SJCRH30 (cell line): ENCODE results near the gene BTBD17. TPM values are rescaled to one million over a fixed set of nuclear protein-coding genes. Genes with fewer than 3 reads are reported as not detected.

Source experiments
- DNase-seq, 2 experiments: peaks; one replicate each; pipeline ENCODE4 v3.0.0-alpha.2; 2015 to 2020
- H3K27ac ChIP-seq: fragments of 250-450 bp; sonication (Bioruptor Pico); 2 replicates; pipeline ENCODE4 v1.5.1; 2020; ENCODE audit warnings: mild to moderate bottlenecking, moderate library complexity
- H3K27me3 ChIP-seq: fragments of 250-450 bp; sonication (Bioruptor Pico); 2 replicates; pipeline ENCODE4 v1.5.1; 2020; ENCODE audit warnings: mild to moderate bottlenecking, moderate library complexity
- H3K36me3 ChIP-seq: fragments of 250-450 bp; sonication (Bioruptor Pico); 2 replicates; pipeline ENCODE4 v1.5.1; 2020; ENCODE audit warnings: mild to moderate bottlenecking, moderate library complexity
- H3K4me1 ChIP-seq: fragments of 250-450 bp; sonication (Bioruptor Pico); 2 replicates; pipeline ENCODE4 v1.5.1; 2020; ENCODE audit warnings: mild to moderate bottlenecking, moderate library complexity
- H3K4me3 ChIP-seq: fragments of 250-450 bp; sonication (Bioruptor Pico); 2 replicates; pipeline ENCODE4 v1.5.1; 2020; ENCODE audit warnings: mild to moderate bottlenecking, moderate library complexity
- H3K9me3 ChIP-seq: fragments of 250-450 bp; sonication (Bioruptor Pico); replicated peaks from 2 replicates; pipeline ENCODE4 v1.5.1; 2020; ENCODE audit warnings: mild to moderate bottlenecking, moderate library complexity
- total RNA-seq: library from RNA; depleted of rRNA; stranded (reverse); fragments of >200 nt; shearing (Covaris generic); gene quantifications from 2 replicates; pipeline ENCODE4 v1.2.3, GENCODE V29; 2014; rRNA removed

BTBD17 gene
- total RNA-seq, 1 experiment from 2014 or later = not detected

GRCh38 chr17:74325743-74326379, 35.8 kb downstream of the BTBD17 start, which contains the start of gene KIF19:
Gene KIF19 (plus strand): TSS chr17:74326226. CDS start chr17:74326350, 124 bp downstream.
- no peak for DNase-seq
- no peak within 1 kb of the TSS for H3K27ac ChIP-seq
- H3K4me1 ChIP-seq = no peaks in the 10 kb centered on the region
- H3K4me3 ChIP-seq = no peak within 1 kb of the TSS
- H3K36me3 ChIP-seq = no peaks in the 10 kb centered on the region
- no peaks in the 10 kb centered on the region; the same call in 1 of the 2 replicates for H3K27me3 ChIP-seq
- H3K9me3 ChIP-seq = no peaks in the 10 kb centered on the region

- Histone ChIP-seq H3K9me3 (no peaks in the 10 kb centered on the region), H3K27ac (no peak overlapping the region), H3K27me3 (peaks cover 3% of the 10 kb centered on the region; the same call in 1 of the 2 replicates), H3K4me3 (no peak overlapping the region), H3K4me1 (no peaks in the 10 kb centered on the region), H3K36me3 (no peaks in the 10 kb centered on the region)
- no peak for DNase-seq
These were observed 36.3 kb downstream of the BTBD17 start for GRCh38 chr17:74325376-74325742.

GRCh38 chr17:74324521-74324920, 37.1 kb downstream of the BTBD17 start:
- Histone ChIP-seq H3K4me3 (no peak overlapping the region), H3K27ac (no peak overlapping the region), H3K27me3 (peaks cover 11% of the 10 kb centered on the region), H3K4me1 (no peaks in the 10 kb centered on the region), H3K9me3 (no peaks in the 10 kb centered on the region), H3K36me3 (no peaks in the 10 kb centered on the region)
- no peak for DNase-seq

GRCh38 chr17:74318391-74318790, 43.3 kb downstream of the BTBD17 start:
- H3K4me3 ChIP-seq = no peak overlapping the region
- H3K4me1 ChIP-seq = no peaks in the 10 kb centered on the region
- H3K27ac ChIP-seq = no peak overlapping the region
- no peaks in the 10 kb centered on the region for H3K9me3 ChIP-seq
- no peak for DNase-seq
- H3K27me3 ChIP-seq = peaks cover 11% of the 10 kb centered on the region
- H3K36me3 ChIP-seq = no peaks in the 10 kb centered on the region

GRCh38 chr17:74317071-74317470, 44.6 kb downstream of the BTBD17 start:
- Histone ChIP-seq H3K27ac (no peak overlapping the region), H3K36me3 (no peaks in the 10 kb centered on the region), H3K9me3 (no peaks in the 10 kb centered on the region), H3K27me3 (peaks cover 11% of the 10 kb centered on the region), H3K4me3 (no peak overlapping the region), H3K4me1 (no peaks in the 10 kb centered on the region)
- no peak for DNase-seq

GRCh38 chr17:74316220-74316619, 45.4 kb downstream of the BTBD17 start:
- no peak overlapping the region for H3K27ac ChIP-seq
- no peaks in the 10 kb centered on the region for H3K4me1 ChIP-seq
- no peak overlapping the region for H3K4me3 ChIP-seq
- H3K36me3 ChIP-seq = no peaks in the 10 kb centered on the region
- peaks cover 11% of the 10 kb centered on the region for H3K27me3 ChIP-seq
- no peaks in the 10 kb centered on the region for H3K9me3 ChIP-seq
- DNase-seq = no peak

GRCh38 chr17:74314877-74315276, 46.8 kb downstream of the BTBD17 start:
- no peak for DNase-seq
- peaks cover 4% of the 10 kb centered on the region for H3K27me3 ChIP-seq
- H3K9me3 ChIP-seq = no peaks in the 10 kb centered on the region
- H3K4me3 ChIP-seq = no peak overlapping the region
- H3K27ac ChIP-seq = no peak overlapping the region
- H3K36me3 ChIP-seq = no peaks in the 10 kb centered on the region
- no peaks in the 10 kb centered on the region for H3K4me1 ChIP-seq

- H3K36me3 ChIP-seq = no peaks in the 10 kb centered on the region
- H3K27ac ChIP-seq = no peak overlapping the region
- H3K9me3 ChIP-seq = no peaks in the 10 kb centered on the region
- peaks cover 7% of the 10 kb centered on the region for H3K27me3 ChIP-seq
- DNase-seq = no peak
- H3K4me3 ChIP-seq = no peak overlapping the region
- no peaks in the 10 kb centered on the region for H3K4me1 ChIP-seq
These were observed 51.8 kb downstream of the BTBD17 start for GRCh38 chr17:74309902-74310301.

GRCh38 chr17:74307984-74308773, 53.5 kb downstream of the BTBD17 start:
- Histone ChIP-seq H3K4me3 (no peak overlapping the region), H3K9me3 (no peaks in the 10 kb centered on the region), H3K27ac (no peak overlapping the region), H3K4me1 (no peaks in the 10 kb centered on the region), H3K27me3 (peaks cover 7% of the 10 kb centered on the region), H3K36me3 (no peaks in the 10 kb centered on the region)
- no peak for DNase-seq

Other genes with a start within 250 kb of the BTBD17 start
- gene RPL38, start 158.2 kb downstream of the BTBD17 start, total RNA-seq = 5,758 and 5,854 TPM in 2 replicates
- gene TTYH2, start 148.3 kb downstream of the BTBD17 start, total RNA-seq = 45.8 and 53.0 TPM in 2 replicates
- gene DNAI2, start 87.6 kb downstream of the BTBD17 start, total RNA-seq = not detected in 2 replicates
- gene KIF19, start 35.6 kb downstream of the BTBD17 start, total RNA-seq = not detected in 2 replicates
- not detected in 2 replicates for gene GPR142, start 5.6 kb upstream of the BTBD17 start, total RNA-seq
- not detected in 2 replicates for gene GPRC5C, start 70.2 kb upstream of the BTBD17 start, total RNA-seq
- gene CD300A, start 104.8 kb upstream of the BTBD17 start, total RNA-seq = not detected in 2 replicates
- gene CD300LB, start 169.6 kb upstream of the BTBD17 start, total RNA-seq = not detected in 2 replicates
- gene CD300C, start 184.2 kb upstream of the BTBD17 start, total RNA-seq = not detected in 2 replicates
- gene CD300H, start 205.6 kb upstream of the BTBD17 start, total RNA-seq = not detected in 2 replicates
- gene CD300LD, start 230.4 kb upstream of the BTBD17 start, total RNA-seq = not detected in 2 replicates